Prostate gland (tissue), 2 donors: ENCODE data around the gene PCDH9. TPM values are rescaled to one million over a fixed set of nuclear protein-coding genes. Genes with fewer than 3 reads are reported as not detected.

Experiments
- DNase-seq: peaks from one replicate; pipeline ENCODE4 v3.0.0-alpha.2; 2019; ENCODE audit warnings: low spot score
- H3K27ac ChIP-seq, 2 donors: fragments of 200-600 bp; sonication (generic); 2 replicates each; pipeline ENCODE4 v1.5.1; 2017 to 2019
- H3K27me3 ChIP-seq: fragments of 200-600 bp; sonication (generic); replicated peaks from 2 replicates; pipeline ENCODE4 v1.5.1; 2019; ENCODE audit not compliant: insufficient read depth
- H3K36me3 ChIP-seq, 2 donors: fragments of 200-600 bp; sonication (generic); 1 replicate in 1 of 2; 2 replicates in 1 of 2; pipeline versions ENCODE4 v1.5.1 to v1.8.1; 2017 to 2019
- H3K4me1 ChIP-seq: fragments of 200-600 bp; sonication (generic); replicated peaks from 2 replicates; pipeline ENCODE4 v1.5.1; 2019
- H3K4me3 ChIP-seq, 2 donors: fragments of 200-600 bp; sonication (generic); 2 replicates each; pipeline ENCODE4 v1.5.1; 2017 to 2019
- H3K9me3 ChIP-seq: fragments of 200-600 bp; sonication (generic); 2 replicates; pipeline ENCODE4 v1.5.1; 2017
- POLR2A ChIP-seq: fragments of 450-650 bp; IDR thresholded peaks from one replicate; pipeline ENCODE4 v1.6.1; 2016; ENCODE audit warnings: antibody characterized with exemption, mild to moderate bottlenecking
- POLR2AphosphoS5 ChIP-seq: sonication (generic); formaldehyde crosslinking; IDR thresholded peaks from one replicate; pipeline ENCODE4 v1.6.1; 2017; ENCODE audit warnings: antibody characterized with exemption
- WGBS: methylation state at CpG from one replicate; pipeline ENCODE4 v1.1.5; 2018; 5-methylcytosine and 5-hydroxymethylcytosine counted together
- intact Hi-C: fragments of 100-400 bp; cut with DNase I; formaldehyde crosslinking; loops from one replicate; pipeline ENCODE4 v1.14.2; 2022
- total RNA-seq, 2 donors: library from RNA; depleted of rRNA; stranded (reverse); fragments of >200 nt; gene quantifications; one replicate each; pipeline ENCODE4 v1.1.0, GENCODE V29; 2016
- TF ChIP-seq, protein P1 (sequence below), 4 experiments: fragments of 200-600 bp in 2 of 4; fragments of 450-650 bp in 2 of 4; sonication (generic) in 2 of 4; IDR thresholded peaks; 1 replicate in 3 of 4; 2 replicates in 1 of 4; pipeline ENCODE4 v1.5.1; 2016 to 2019; ENCODE audit warnings: antibody characterized with exemption in 4 of 4, mild to moderate bottlenecking in 2 of 4, moderate library complexity in 2 of 4

The PCDH9 gene
- total RNA-seq, 2 donors from 2014 or later, result 1.8 to 5.5 TPM

- Histone ChIP-seq H3K27me3 (no peaks in the 10 kb centered on the region), H3K9me3 (no peaks in the 10 kb centered on the region), H3K36me3 (no peaks in the 10 kb centered on the region), H3K4me3 (no peak overlapping the region), H3K4me1 (no peaks in the 10 kb centered on the region), H3K27ac (no peak overlapping the region)
- intact Hi-C loops, result no loop called here
- no peak for TF ChIP-seq POLR2A
- TF ChIP-seq, protein P1, sequence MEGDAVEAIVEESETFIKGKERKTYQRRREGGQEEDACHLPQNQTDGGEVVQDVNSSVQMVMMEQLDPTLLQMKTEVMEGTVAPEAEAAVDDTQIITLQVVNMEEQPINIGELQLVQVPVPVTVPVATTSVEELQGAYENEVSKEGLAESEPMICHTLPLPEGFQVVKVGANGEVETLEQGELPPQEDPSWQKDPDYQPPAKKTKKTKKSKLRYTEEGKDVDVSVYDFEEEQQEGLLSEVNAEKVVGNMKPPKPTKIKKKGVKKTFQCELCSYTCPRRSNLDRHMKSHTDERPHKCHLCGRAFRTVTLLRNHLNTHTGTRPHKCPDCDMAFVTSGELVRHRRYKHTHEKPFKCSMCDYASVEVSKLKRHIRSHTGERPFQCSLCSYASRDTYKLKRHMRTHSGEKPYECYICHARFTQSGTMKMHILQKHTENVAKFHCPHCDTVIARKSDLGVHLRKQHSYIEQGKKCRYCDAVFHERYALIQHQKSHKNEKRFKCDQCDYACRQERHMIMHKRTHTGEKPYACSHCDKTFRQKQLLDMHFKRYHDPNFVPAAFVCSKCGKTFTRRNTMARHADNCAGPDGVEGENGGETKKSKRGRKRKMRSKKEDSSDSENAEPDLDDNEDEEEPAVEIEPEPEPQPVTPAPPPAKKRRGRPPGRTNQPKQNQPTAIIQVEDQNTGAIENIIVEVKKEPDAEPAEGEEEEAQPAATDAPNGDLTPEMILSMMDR (IDR thresholded peaks at IDR 0.05), result no peak
- no peak for TF ChIP-seq POLR2AphosphoS5
- DNase-seq, result no peak
Observed at GRCh38 chr13:66714795-66715194, 515.3 kb downstream of the PCDH9 start.

DNA sequence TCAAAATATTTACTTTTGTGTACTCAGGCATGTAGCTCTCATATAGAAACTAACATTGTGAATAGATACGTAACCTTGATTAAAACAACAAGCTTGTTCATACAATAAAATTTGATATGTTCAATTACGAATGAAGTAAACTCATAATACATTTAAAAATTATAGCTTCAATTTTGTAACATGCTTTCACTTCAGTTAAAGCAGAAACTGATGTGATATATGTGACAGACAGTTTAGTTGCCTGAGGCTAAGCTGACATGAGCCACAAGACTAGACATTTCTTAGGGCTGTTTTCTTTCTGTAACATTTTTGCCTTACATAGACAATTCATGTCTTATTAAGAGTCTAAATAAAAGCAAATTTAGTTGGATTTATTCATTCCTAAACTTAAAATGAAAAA lies 526.0 kb downstream of the PCDH9 start:
- H3K4me1 ChIP-seq, result no peaks in the 10 kb centered on the region
- no peak overlapping the region for H3K27ac ChIP-seq
- H3K9me3 ChIP-seq, result no peaks in the 10 kb centered on the region
- TF ChIP-seq POLR2A, result no peak
- TF ChIP-seq POLR2AphosphoS5, result no peak
- 65% methylated on average over 2 of the region's 2 CpGs for WGBS
- no peaks in the 10 kb centered on the region for H3K36me3 ChIP-seq
- no peak overlapping the region for H3K4me3 ChIP-seq
- intact Hi-C loops, result no loop called here
- DNase-seq, result no peak
- no peaks in the 10 kb centered on the region for H3K27me3 ChIP-seq

DNA sequence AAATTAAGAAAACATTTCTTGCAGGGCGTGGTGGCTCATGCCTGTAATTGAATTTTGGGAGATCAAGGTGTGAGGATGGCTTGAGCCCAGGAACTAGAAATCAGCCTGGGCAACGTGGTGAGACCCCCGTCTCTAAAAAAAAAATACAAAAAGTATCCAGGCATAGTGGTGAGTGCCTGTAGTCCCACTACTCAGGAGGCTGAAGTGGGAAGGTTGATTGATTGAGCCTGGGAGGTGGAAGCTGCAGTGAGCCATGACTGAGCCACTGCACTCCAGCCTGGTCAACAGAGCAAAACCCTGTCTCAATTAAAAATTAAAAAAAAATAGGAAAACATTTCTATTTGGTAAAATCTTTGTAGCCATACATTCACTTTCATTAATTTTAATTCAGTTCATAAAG lies 526.5 kb downstream of the PCDH9 start:
- no peaks in the 10 kb centered on the region for H3K27me3 ChIP-seq
- H3K9me3 ChIP-seq, result no peaks in the 10 kb centered on the region
- WGBS, result 80% methylated on average over 3 of the region's 3 CpGs
- TF ChIP-seq, protein P1 (IDR thresholded peaks at IDR 0.05), result no peak
- no peak for TF ChIP-seq POLR2AphosphoS5
- no peak for TF ChIP-seq POLR2A
- H3K4me1 ChIP-seq, result no peaks in the 10 kb centered on the region
- no peaks in the 10 kb centered on the region for H3K36me3 ChIP-seq
- no peak overlapping the region for H3K4me3 ChIP-seq
- intact Hi-C loops, result no loop called here
- no peak overlapping the region for H3K27ac ChIP-seq
- DNase-seq, result no peak

DNA sequence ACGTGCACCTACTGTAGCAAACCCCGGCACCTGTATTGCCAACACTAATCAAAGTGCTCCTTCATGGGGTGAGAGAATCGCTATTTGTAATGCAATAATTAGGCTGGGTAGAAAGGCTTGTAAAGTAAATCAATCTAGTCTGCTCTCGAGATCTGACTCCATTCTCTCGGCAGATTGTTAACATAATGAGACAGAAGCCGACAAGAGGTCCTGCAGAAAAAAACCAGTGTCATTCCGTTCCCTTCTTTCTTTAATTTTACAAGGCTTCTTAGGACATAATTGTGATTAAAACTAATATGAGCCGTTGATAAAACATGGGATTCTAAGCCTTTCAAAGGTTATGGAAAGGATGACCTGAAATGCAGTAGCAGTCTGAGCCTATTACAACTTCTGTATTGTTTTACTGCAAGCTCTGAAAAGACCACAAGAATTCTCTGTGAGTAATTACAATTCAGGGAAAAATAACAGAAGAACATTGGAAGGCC lies 530.0 kb downstream of the PCDH9 start:
- no peak for TF ChIP-seq POLR2A
- no peak for TF ChIP-seq POLR2AphosphoS5
- TF ChIP-seq, protein P1 (IDR thresholded peaks at IDR 0.05), result no peak
- no peak overlapping the region for H3K27ac ChIP-seq
- intact Hi-C loops, result no loop called here

DNA sequence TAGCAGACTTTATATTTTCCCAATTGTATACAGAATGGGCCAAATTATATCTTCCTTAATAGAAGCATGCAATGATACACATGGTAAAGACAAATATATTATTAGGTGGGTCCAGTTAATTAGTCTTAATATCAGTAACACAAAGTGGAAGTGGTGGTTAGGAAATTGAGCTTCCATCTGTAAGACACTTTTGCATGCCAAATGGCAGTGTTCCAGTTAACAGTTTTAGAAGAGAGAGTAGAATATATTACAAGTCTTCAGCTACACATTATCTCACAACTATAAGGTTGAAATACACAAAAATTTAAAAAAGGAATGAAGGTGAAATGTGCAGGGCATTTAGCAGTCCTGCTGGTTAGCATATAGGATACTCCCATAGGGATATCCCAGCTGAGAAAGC lies 536.5 kb downstream of the PCDH9 start:
- TF ChIP-seq POLR2AphosphoS5, result no peak
- TF ChIP-seq, protein P1 (IDR thresholded peaks at IDR 0.05), result no peak
- no peak for TF ChIP-seq POLR2A
- Histone ChIP-seq H3K27ac (no peak overlapping the region), H3K4me1 (no peaks in the 10 kb centered on the region), H3K27me3 (no peaks in the 10 kb centered on the region), H3K4me3 (no peak overlapping the region), H3K36me3 (no peaks in the 10 kb centered on the region), H3K9me3 (no peaks in the 10 kb centered on the region)
- no peak for DNase-seq
- intact Hi-C loops, result no loop called here

More for the DNA sequence above, 530.0 kb downstream of the PCDH9 start:
- Histone ChIP-seq H3K4me3 (no peak overlapping the region), H3K4me1 (no peaks in the 10 kb centered on the region), H3K27me3 (no peaks in the 10 kb centered on the region), H3K9me3 (no peaks in the 10 kb centered on the region), H3K36me3 (no peaks in the 10 kb centered on the region)
- no peak for DNase-seq
- WGBS, result 34% methylated on average over 8 of the region's 8 CpGs
